ENCODE measurements around the gene C5orf58. TPM values are rescaled to one million over a fixed set of nuclear protein-coding genes. Genes with fewer than 3 reads are reported as not detected.

C5orf58 gene
- total and polyA plus RNA-seq, 2 donors from 2014 or later, result not detected

DNA sequence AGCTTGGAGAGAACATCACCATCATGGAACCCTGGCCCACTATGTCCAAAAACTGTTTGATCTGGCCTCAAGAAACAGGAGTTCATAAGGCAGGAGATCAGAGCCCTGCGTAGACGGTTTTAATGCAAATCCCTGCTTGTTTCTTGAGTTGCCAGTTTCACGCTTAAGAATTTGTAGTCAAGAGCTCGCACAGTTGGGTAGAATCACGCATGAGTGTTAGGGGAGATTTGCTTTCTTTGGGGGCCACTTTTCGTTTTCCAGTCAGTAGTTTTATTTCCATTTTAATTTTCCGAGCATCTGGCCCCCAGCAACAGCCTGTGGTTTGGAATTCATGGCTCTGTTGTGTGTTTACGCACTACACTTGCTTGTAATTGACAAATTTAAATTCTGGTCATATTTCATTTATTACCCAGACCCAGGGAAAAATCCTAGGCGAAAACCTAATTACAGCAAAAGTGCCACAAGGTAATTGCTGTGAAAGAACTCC is 6.6 kb upstream of the C5orf58 start:
- Histone ChIP-seq H3K9me3 (ENCODE audit: control insufficient read depth in 2 of 3, insufficient read depth in 1 of 3, low read length in 3 of 3) (no peaks in the 10 kb centered on the region), H3K27ac (ENCODE audit: low read depth in 2 of 2, low read length in 2 of 2) (no peak overlapping the region), H3K36me3 (ENCODE audit: control insufficient read depth in 2 of 3, insufficient read depth in 3 of 3, low read length in 3 of 3) (no peaks in the 10 kb centered on the region), H3K4me3 (ENCODE audit: low read length in 3 of 3) (no peak overlapping the region), H3K9ac (ENCODE audit: low read length in 3 of 3) (no peak overlapping the region), H3K4me1 (ENCODE audit: control insufficient read depth in 2 of 3, insufficient read depth in 2 of 3, low read depth in 1 of 3, low read length in 3 of 3) (no peaks in the 10 kb centered on the region), H3K27me3 (ENCODE audit: control insufficient read depth, insufficient read depth, low read length) (no peaks in the 10 kb centered on the region)
- TF ChIP-seq, protein P1, sequence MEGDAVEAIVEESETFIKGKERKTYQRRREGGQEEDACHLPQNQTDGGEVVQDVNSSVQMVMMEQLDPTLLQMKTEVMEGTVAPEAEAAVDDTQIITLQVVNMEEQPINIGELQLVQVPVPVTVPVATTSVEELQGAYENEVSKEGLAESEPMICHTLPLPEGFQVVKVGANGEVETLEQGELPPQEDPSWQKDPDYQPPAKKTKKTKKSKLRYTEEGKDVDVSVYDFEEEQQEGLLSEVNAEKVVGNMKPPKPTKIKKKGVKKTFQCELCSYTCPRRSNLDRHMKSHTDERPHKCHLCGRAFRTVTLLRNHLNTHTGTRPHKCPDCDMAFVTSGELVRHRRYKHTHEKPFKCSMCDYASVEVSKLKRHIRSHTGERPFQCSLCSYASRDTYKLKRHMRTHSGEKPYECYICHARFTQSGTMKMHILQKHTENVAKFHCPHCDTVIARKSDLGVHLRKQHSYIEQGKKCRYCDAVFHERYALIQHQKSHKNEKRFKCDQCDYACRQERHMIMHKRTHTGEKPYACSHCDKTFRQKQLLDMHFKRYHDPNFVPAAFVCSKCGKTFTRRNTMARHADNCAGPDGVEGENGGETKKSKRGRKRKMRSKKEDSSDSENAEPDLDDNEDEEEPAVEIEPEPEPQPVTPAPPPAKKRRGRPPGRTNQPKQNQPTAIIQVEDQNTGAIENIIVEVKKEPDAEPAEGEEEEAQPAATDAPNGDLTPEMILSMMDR (IDR thresholded peaks at IDR 0.05; ENCODE audit: borderline replicate concordance, extremely low read depth, insufficient read depth), result no peak
- intact Hi-C loops (cut with DNase I), result loop anchor here (5.0 kb wide), 1 partner anchor 196 kb away; no protein-coding TSS in a partner anchor
- no peak for FAIRE-seq
- no peak for DNase-seq

DNA sequence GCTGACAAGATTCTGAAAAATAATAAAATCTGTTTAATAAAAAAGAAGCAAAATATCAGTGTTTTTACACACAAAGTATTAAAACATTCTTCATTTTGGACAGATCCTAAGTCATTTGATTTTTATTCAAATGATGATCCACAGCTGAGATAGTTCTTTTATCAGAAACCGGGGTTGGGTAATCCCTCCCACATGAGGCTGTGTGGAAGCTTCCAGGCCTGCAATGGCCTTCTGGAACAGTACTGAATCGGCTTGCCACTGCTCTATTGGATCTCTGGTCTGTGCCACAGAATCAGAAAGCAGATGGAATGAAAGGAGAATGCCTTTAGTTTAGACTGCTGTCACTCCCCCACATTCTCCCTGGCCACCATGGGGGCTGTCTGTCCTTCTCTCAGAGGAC is 6.1 kb upstream of the C5orf58 start:
- Histone ChIP-seq H3K9me3 (ENCODE audit: control insufficient read depth in 2 of 3, insufficient read depth in 1 of 3, low read length in 3 of 3) (no peaks in the 10 kb centered on the region), H3K4me3 (ENCODE audit: low read length in 3 of 3) (no peak overlapping the region), H3K9ac (ENCODE audit: low read length in 3 of 3) (no peak overlapping the region), H3K4me1 (ENCODE audit: control insufficient read depth in 2 of 3, insufficient read depth in 2 of 3, low read depth in 1 of 3, low read length in 3 of 3) (no peaks in the 10 kb centered on the region), H3K27ac (ENCODE audit: low read depth in 2 of 2, low read length in 2 of 2) (no peak overlapping the region), H3K36me3 (ENCODE audit: control insufficient read depth in 2 of 3, insufficient read depth in 3 of 3, low read length in 3 of 3) (no peaks in the 10 kb centered on the region), H3K27me3 (ENCODE audit: control insufficient read depth, insufficient read depth, low read length) (no peaks in the 10 kb centered on the region)
- FAIRE-seq, result no peak
- no peak for DNase-seq
- intact Hi-C loops (cut with DNase I), result loop anchor here (5.0 kb wide), 1 partner anchor 196 kb away; no protein-coding TSS in a partner anchor
- TF ChIP-seq, protein P1 (IDR thresholded peaks at IDR 0.05; ENCODE audit: borderline replicate concordance, extremely low read depth, insufficient read depth), result no peak

DNA sequence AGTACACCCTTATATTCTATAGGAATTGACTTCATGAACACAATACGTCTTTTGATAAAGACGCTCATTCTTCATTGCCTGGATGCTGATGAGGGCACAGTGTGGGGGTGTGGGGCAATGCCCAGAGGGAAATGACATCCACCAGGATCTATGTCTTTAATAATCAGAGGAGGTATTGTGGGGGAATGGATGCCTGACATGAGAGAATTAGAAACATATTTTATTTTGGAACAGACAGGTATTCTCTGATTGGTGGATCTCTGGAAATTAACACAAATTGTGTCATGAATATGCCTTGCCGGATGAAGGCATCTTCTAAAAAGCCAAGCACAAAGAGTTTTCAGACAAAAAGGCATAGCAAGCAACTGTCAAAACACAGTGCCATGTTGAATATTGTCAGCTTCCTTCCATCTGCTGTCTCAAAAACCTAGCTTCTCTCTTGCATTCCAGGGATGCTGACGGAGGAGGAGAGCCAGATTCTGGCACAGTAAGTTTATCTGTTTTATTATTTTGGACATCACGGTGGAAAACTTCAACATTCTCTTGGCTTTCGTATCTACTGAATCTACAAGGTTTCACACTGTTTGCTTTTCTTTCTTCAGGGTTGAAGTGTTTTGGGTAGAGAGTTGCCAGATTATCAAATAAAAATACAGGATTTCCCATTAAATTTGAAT is 3.9 kb upstream of the C5orf58 start:
- Histone ChIP-seq H3K4me3 (ENCODE audit: low read length in 3 of 3) (no peak overlapping the region), H3K27me3 (ENCODE audit: control insufficient read depth, insufficient read depth, low read length) (no peaks in the 10 kb centered on the region), H3K4me1 (ENCODE audit: control insufficient read depth in 2 of 3, insufficient read depth in 2 of 3, low read depth in 1 of 3, low read length in 3 of 3) (no peaks in the 10 kb centered on the region), H3K27ac (ENCODE audit: low read depth in 2 of 2, low read length in 2 of 2) (no peak overlapping the region), H3K9me3 (ENCODE audit: control insufficient read depth in 2 of 3, insufficient read depth in 1 of 3, low read length in 3 of 3) (no peaks in the 10 kb centered on the region), H3K9ac (ENCODE audit: low read length in 3 of 3) (no peak overlapping the region), H3K36me3 (ENCODE audit: control insufficient read depth in 2 of 3, insufficient read depth in 3 of 3, low read length in 3 of 3) (no peaks in the 10 kb centered on the region)
- TF ChIP-seq, protein P1 (IDR thresholded peaks at IDR 0.05; ENCODE audit: borderline replicate concordance, extremely low read depth, insufficient read depth), result no peak
- DNase-seq, result no peak
- intact Hi-C loops (cut with DNase I), result loop anchor here (5.0 kb wide), 1 partner anchor 193 kb away; no protein-coding TSS in a partner anchor
- no peak for FAIRE-seq
